IgD-negative memory B cell (primary cell): ENCODE data around the gene FGF6. TPM values are rescaled to one million over a fixed set of nuclear protein-coding genes. Genes with fewer than 3 reads are reported as not detected.
"Not testable (repeated sequence)": the region's sequence is repeated elsewhere in the genome, so short reads cannot be mapped to it uniquely, and the experiment has no call there.

Experiments
- H3K27ac Mint-ChIP-seq, 3 donors: one replicate each; pipeline ENCODE4 v1.8.0; 2020 to 2022; ENCODE audit warnings: mild to moderate bottlenecking in 3 of 3, mixed read lengths in 3 of 3, moderate library complexity in 1 of 3
- H3K27me3 Mint-ChIP-seq: one replicate; pipeline ENCODE4 v1.8.0; 2021; ENCODE audit warnings: mixed read lengths
- H3K36me3 Mint-ChIP-seq: one replicate; pipeline ENCODE4 v1.8.0; 2020; ENCODE audit warnings: mild to moderate bottlenecking, mixed read lengths
- H3K4me1 Mint-ChIP-seq, 3 donors: one replicate each; pipeline ENCODE4 v1.8.0; 2020 to 2022; ENCODE audit warnings: mixed read lengths in 3 of 3, mild to moderate bottlenecking in 1 of 3
- H3K4me3 Mint-ChIP-seq, 4 donors: one replicate each; pipeline ENCODE4 v1.8.0; 2020 to 2022; ENCODE audit warnings: mild to moderate bottlenecking in 4 of 4, mixed read lengths in 4 of 4, moderate library complexity in 3 of 4
- H3K9me3 Mint-ChIP-seq, 3 donors: one replicate each; pipeline ENCODE4 v1.8.0; 2020 to 2021; ENCODE audit warnings: mixed read lengths in 3 of 3, mild to moderate bottlenecking in 1 of 3
- polyA plus RNA-seq: library from polyadenylated mRNA; unstranded; fragments of 300-500 nt; fragmentation: Illumina TruSeq; gene quantifications from one replicate; pipeline ENCODE4 v1.2.3, GENCODE V29; 2021

The FGF6 gene
- polyA plus RNA-seq, 1 donor from 2014 or later = not detected

GRCh38 chr12:4417936-4418335 lies 27.7 kb downstream of the FGF6 start:
- Mint-ChIP-seq H3K9me3 (peaks cover 0 to 1% (median 0%) of the 10 kb centered on the region in 3 donors), H3K27ac (no peak overlapping the region), H3K36me3 (no peaks in the 10 kb centered on the region), H3K4me1 (no peaks in the 10 kb centered on the region), H3K4me3 (no peak overlapping the region), H3K27me3 (peaks cover 20% of the 10 kb centered on the region)

- no peaks in the 10 kb centered on the region for H3K4me1 Mint-ChIP-seq
- H3K27me3 Mint-ChIP-seq = peaks cover 20% of the 10 kb centered on the region
- no peak overlapping the region for H3K27ac Mint-ChIP-seq
- H3K4me3 Mint-ChIP-seq = no peak overlapping the region
- no peaks in the 10 kb centered on the region for H3K36me3 Mint-ChIP-seq
- H3K9me3 Mint-ChIP-seq = peaks cover 0 to 1% (median 0%) of the 10 kb centered on the region in 3 donors
Observed at GRCh38 chr12:4417455-4417854, 28.2 kb downstream of the FGF6 start.

- H3K36me3 Mint-ChIP-seq = no peaks in the 10 kb centered on the region
- peaks cover 0 to 1% (median 0%) of the 10 kb centered on the region in 3 donors for H3K9me3 Mint-ChIP-seq
- H3K27me3 Mint-ChIP-seq = peaks cover 18% of the 10 kb centered on the region
- H3K4me1 Mint-ChIP-seq = no peaks in the 10 kb centered on the region
- no peak overlapping the region for H3K4me3 Mint-ChIP-seq
- no peak overlapping the region for H3K27ac Mint-ChIP-seq
Observed at GRCh38 chr12:4416276-4416675, 29.3 kb downstream of the FGF6 start.

GRCh38 chr12:4412465-4412864 lies 33.1 kb downstream of the FGF6 start:
- H3K27ac Mint-ChIP-seq = no peak overlapping the region
- no peaks in the 10 kb centered on the region for H3K9me3 Mint-ChIP-seq
- H3K4me1 Mint-ChIP-seq = no peaks in the 10 kb centered on the region
- H3K4me3 Mint-ChIP-seq = no peak overlapping the region
- no peaks in the 10 kb centered on the region for H3K36me3 Mint-ChIP-seq
- peaks cover 11% of the 10 kb centered on the region for H3K27me3 Mint-ChIP-seq

- H3K27ac Mint-ChIP-seq = no peak overlapping the region
- H3K4me3 Mint-ChIP-seq = no peak overlapping the region
- peaks cover 11% of the 10 kb centered on the region for H3K27me3 Mint-ChIP-seq
- no peaks in the 10 kb centered on the region for H3K36me3 Mint-ChIP-seq
- H3K9me3 Mint-ChIP-seq = no peaks in the 10 kb centered on the region
- no peaks in the 10 kb centered on the region for H3K4me1 Mint-ChIP-seq
Observed at GRCh38 chr12:4412056-4412455, 33.6 kb downstream of the FGF6 start.

GRCh38 chr12:4407136-4407535 lies 38.5 kb downstream of the FGF6 start:
- Mint-ChIP-seq H3K4me3 (no peak overlapping the region), H3K4me1 (no peaks in the 10 kb centered on the region), H3K36me3 (no peaks in the 10 kb centered on the region), H3K27ac (no peak overlapping the region), H3K9me3 (no peaks in the 10 kb centered on the region), H3K27me3 (peaks cover 3% of the 10 kb centered on the region)

- H3K9me3 Mint-ChIP-seq, H3K27ac Mint-ChIP-seq, H3K4me3 Mint-ChIP-seq, H3K27me3 Mint-ChIP-seq, H3K36me3 Mint-ChIP-seq, H3K4me1 Mint-ChIP-seq: not testable (repeated sequence)
Observed at GRCh38 chr12:4404877-4405637, 40.6 kb downstream of the FGF6 start.

- no peaks in the 10 kb centered on the region for H3K9me3 Mint-ChIP-seq
- peaks cover 7% of the 10 kb centered on the region for H3K27me3 Mint-ChIP-seq
- H3K36me3 Mint-ChIP-seq = no peaks in the 10 kb centered on the region
- no peak overlapping the region for H3K4me3 Mint-ChIP-seq
- H3K4me1 Mint-ChIP-seq = peaks cover 2 to 4% (median 3%) of the 10 kb centered on the region in 3 donors
- H3K27ac Mint-ChIP-seq = no peak overlapping the region
Observed at GRCh38 chr12:4402996-4403395, 42.6 kb downstream of the FGF6 start.

- no peaks in the 10 kb centered on the region for H3K36me3 Mint-ChIP-seq
- H3K4me1 Mint-ChIP-seq = peaks cover 2 to 4% (median 3%) of the 10 kb centered on the region in 3 donors
- H3K27ac Mint-ChIP-seq = no peak overlapping the region
- peaks cover 0 to 1% (median 0%) of the 10 kb centered on the region in 3 donors for H3K9me3 Mint-ChIP-seq
- no peak overlapping the region for H3K4me3 Mint-ChIP-seq
- H3K27me3 Mint-ChIP-seq = peaks cover 10% of the 10 kb centered on the region
Observed at GRCh38 chr12:4401117-4401516, 44.5 kb downstream of the FGF6 start.

- Mint-ChIP-seq H3K4me3 (no peak overlapping the region), H3K27me3 (peaks cover 28% of the 10 kb centered on the region), H3K36me3 (no peaks in the 10 kb centered on the region), H3K4me1 (peaks cover 2 to 4% (median 3%) of the 10 kb centered on the region in 3 donors), H3K27ac (no peak overlapping the region), H3K9me3 (peaks cover 0 to 1% (median 0%) of the 10 kb centered on the region in 3 donors)
Observed at GRCh38 chr12:4395818-4396217, 49.8 kb downstream of the FGF6 start.

- Mint-ChIP-seq H3K36me3 (no peaks in the 10 kb centered on the region), H3K27ac (no peak overlapping the region), H3K27me3 (peaks cover 25% of the 10 kb centered on the region), H3K4me3 (no peak overlapping the region), H3K9me3 (peaks cover 0 to 4% (median 0%) of the 10 kb centered on the region in 3 donors), H3K4me1 (peaks cover 0 to 1% (median under 1%) of the 10 kb centered on the region in 3 donors)
Observed at GRCh38 chr12:4393211-4393610, 52.4 kb downstream of the FGF6 start.

GRCh38 chr12:4392223-4392742 lies 53.3 kb downstream of the FGF6 start:
- Mint-ChIP-seq H3K4me1 (no peaks in the 10 kb centered on the region), H3K36me3 (no peaks in the 10 kb centered on the region), H3K9me3 (peaks cover 0 to 4% (median 0%) of the 10 kb centered on the region in 3 donors), H3K4me3 (no peak overlapping the region), H3K27ac (no peak overlapping the region), H3K27me3 (peaks cover 24% of the 10 kb centered on the region)

GRCh38 chr12:4388662-4389061 lies 57.0 kb downstream of the FGF6 start:
- H3K27ac Mint-ChIP-seq = no peak overlapping the region
- peaks cover 12% of the 10 kb centered on the region for H3K27me3 Mint-ChIP-seq
- no peak overlapping the region for H3K4me3 Mint-ChIP-seq
- peaks cover 0 to 2% (median 0%) of the 10 kb centered on the region in 3 donors for H3K9me3 Mint-ChIP-seq
- peaks cover 0 to 2% (median 0%) of the 10 kb centered on the region in 3 donors for H3K4me1 Mint-ChIP-seq
- H3K36me3 Mint-ChIP-seq = no peaks in the 10 kb centered on the region

- Mint-ChIP-seq H3K27ac (no peak overlapping the region), H3K4me3 (no peak overlapping the region), H3K9me3 (peaks cover 0 to 2% (median 0%) of the 10 kb centered on the region in 3 donors), H3K4me1 (peaks cover 0 to 2% (median 0%) of the 10 kb centered on the region in 3 donors), H3K36me3 (no peaks in the 10 kb centered on the region), H3K27me3 (peaks cover 9% of the 10 kb centered on the region)
Observed at GRCh38 chr12:4388032-4388431, 57.6 kb downstream of the FGF6 start.

GRCh38 chr12:4387607-4388006 lies 58.0 kb downstream of the FGF6 start:
- peaks cover 5% of the 10 kb centered on the region for H3K27me3 Mint-ChIP-seq
- peaks cover 0 to 2% (median 0%) of the 10 kb centered on the region in 3 donors for H3K4me1 Mint-ChIP-seq
- H3K4me3 Mint-ChIP-seq = no peak overlapping the region
- no peaks in the 10 kb centered on the region for H3K36me3 Mint-ChIP-seq
- no peak overlapping the region for H3K27ac Mint-ChIP-seq
- peaks cover 0 to 2% (median 0%) of the 10 kb centered on the region in 3 donors for H3K9me3 Mint-ChIP-seq

GRCh38 chr12:4386801-4387200 lies 58.8 kb downstream of the FGF6 start:
- peaks cover 0 to 2% (median 0%) of the 10 kb centered on the region in 3 donors for H3K4me1 Mint-ChIP-seq
- no peaks in the 10 kb centered on the region for H3K36me3 Mint-ChIP-seq
- H3K4me3 Mint-ChIP-seq = no peak overlapping the region
- peaks cover 3% of the 10 kb centered on the region for H3K27me3 Mint-ChIP-seq
- no peak overlapping the region for H3K27ac Mint-ChIP-seq
- H3K9me3 Mint-ChIP-seq = peaks cover 0 to 2% (median 0%) of the 10 kb centered on the region in 3 donors
